HG02623 (cell line): Measurements from ENCODE around the gene KRTAP5-9.
"Not testable (repeated sequence)": the region's sequence is repeated elsewhere in the genome, so short reads cannot be mapped to it uniquely, and the experiment has no call there.

Experiments
- ATAC-seq: cut with Tn5 transposase; IDR thresholded peaks from one replicate; pipeline ENCODE4 v1.9.1; 2021; ENCODE audit warnings: moderate library complexity; ENCODE audit not compliant: unreplicated experiment

KRTAP5-9 gene, protein sequence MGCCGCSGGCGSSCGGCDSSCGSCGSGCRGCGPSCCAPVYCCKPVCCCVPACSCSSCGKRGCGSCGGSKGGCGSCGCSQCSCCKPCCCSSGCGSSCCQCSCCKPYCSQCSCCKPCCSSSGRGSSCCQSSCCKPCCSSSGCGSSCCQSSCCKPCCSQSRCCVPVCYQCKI

DNA sequence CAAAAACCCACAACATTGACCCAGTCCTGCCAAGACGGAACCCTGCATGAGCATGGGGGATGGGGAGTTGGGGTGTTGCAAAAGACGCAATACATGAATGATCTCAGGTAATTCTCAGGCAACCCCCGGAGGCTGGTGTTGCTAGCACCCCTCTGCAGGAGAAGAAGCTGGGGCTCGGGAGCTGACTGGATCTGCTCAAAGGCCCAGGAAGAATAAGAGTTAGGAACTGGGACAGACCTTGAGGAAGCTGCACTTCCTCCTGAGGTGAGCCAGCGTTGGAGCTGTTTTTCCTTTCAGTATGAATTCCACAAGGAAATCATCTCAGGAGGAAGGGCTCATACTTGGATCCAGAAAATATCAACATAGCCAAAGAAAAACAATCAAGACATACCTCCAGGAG is at the start of gene KRTAP5-9:
Gene KRTAP5-9, plus strand, starts transcription at position 301 of the 400 bp plus-strand sequence. CDS start 238 bp downstream, outside the sequence.
- no peak for ATAC-seq

DNA sequence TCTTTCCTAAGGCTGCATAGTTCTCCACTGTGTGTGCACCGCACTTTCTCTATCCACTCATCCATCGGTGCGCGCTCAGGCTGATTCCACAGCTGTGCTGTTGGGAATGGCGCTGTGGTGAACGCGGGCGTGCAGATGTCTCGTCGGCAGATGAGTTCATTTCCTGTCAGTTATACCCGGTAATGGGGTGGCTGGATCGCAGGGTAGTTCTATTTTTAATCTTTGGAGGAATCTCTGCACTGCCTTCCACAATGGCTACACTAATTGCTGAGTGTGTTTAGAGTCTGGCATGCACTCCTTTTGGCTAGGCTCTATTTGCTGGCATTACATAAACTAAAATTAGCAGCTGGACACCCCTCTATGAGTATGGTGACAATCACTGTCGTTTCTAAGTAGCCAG is 49.1 kb upstream of the KRTAP5-9 start:
- ATAC-seq, result no peak

GRCh38 chr11:71499546-71499945 is 48.7 kb upstream of the KRTAP5-9 start:
- no peak for ATAC-seq

- ATAC-seq, result no peak
Measured at GRCh38 chr11:71500601-71501021, 47.6 kb upstream of the KRTAP5-9 start.

DNA sequence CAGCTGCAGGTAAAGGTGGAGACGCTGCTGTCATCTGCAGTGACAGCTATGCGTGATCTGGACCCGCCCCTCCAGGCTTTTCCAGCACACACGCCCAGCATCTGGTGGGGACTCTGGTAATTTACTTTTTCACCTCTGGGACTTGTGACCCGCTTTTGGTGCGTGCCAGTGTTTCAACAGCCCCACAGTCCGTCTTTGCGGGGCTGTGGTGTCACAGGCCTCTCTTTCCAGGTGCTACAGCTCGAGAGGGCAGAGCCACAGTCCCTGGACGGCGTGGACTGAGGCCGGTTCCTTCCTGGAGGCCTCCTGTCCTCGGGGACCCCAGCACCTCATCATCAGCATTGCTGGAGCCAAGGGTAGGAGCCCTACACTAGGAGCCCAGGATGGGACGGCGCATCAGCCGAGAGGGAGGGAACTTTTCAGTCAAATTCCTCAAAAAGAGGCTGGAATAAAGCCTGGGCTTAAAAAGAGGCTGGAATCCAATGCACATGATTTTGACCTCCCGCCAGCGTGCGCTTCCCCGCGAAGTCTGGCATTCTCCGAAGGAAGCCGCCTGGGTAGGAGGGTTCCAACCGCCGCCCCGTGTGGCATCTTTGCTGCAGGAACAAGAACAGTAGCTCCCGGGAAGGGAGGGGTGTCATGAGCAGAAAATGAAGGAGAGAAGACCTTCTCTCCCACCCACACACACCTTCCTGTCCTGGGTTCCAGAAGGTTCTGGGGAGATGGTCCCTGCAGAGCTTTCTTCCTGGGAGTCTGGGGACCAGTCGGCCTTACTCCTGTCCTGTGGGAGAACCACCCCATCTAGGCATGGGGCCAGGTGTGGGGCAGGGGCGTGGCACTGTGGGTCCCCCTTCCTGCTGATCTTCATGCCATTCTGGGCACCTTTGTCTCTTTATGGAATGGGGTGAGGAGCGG is 46.9 kb upstream of the KRTAP5-9 start:
- no peak for ATAC-seq

GRCh38 chr11:71502026-71502425 is 46.2 kb upstream of the KRTAP5-9 start:
- no peak for ATAC-seq

GRCh38 chr11:71502871-71503435 is 45.3 kb upstream of the KRTAP5-9 start:
- ATAC-seq, result no peak

DNA sequence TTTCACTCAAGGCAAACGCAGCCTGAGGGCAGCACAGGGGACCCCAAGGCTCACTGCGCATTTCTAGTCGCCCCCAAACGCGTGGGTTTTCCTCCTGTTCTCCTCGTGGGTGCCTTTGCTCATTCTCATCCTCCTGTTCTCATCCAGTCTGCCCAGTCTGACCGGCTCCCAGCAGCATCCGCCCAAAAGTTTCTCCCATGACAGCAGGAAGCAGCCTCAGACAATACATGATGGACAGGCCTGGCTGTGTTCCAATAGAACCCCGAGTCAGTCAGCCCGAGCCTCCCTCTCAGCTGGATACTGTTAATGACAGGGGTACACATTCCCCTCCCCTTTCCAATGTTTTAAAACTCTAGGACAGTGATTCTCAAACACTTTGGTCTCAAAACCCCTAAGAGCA is 43.7 kb upstream of the KRTAP5-9 start:
- ATAC-seq, result no peak

DNA sequence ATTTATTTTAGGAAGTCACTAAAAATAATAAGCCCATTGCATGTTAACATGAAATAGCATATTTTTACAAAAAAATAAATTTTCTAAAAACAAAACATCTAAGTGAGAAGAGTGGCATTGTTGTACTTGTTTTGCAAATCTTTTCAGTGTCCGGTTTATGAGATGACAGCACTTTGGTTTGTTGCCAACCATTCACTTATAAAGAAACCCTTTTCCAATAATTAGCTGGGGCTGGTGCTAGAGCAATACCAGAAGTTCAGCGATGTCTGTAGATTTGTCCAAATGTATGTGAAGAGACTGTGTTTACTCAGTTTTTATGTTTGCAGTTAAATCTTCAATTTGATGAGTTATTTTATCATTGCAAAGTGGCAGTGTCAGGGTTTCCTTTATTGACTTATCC is 43.2 kb upstream of the KRTAP5-9 start:
- ATAC-seq, result no peak

GRCh38 chr11:71505781-71506180 is 42.4 kb upstream of the KRTAP5-9 start:
- no peak for ATAC-seq

DNA sequence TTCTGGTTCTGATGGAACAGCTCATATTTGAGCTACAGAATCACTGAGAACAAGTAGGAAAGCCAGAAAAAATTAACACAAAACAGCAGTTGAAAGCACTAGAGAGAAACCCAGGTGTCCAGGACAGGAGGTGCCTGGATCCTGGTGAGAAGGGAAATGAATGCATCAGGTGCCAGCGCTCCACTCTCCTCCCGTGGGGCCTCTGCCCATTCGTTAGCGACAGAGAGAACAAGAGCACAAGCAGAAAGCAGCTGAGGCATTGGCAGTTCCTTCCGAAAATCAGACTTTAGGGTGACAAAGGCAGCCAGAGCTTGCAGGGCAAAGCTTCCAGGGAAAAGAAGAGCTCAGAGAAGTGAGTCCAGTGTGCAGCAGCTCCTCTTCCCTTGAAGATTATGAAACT is 41.1 kb upstream of the KRTAP5-9 start:
- no peak for ATAC-seq

GRCh38 chr11:71518506-71519471 is 29.4 kb upstream of the KRTAP5-9 start:
- ATAC-seq, result no peak

DNA sequence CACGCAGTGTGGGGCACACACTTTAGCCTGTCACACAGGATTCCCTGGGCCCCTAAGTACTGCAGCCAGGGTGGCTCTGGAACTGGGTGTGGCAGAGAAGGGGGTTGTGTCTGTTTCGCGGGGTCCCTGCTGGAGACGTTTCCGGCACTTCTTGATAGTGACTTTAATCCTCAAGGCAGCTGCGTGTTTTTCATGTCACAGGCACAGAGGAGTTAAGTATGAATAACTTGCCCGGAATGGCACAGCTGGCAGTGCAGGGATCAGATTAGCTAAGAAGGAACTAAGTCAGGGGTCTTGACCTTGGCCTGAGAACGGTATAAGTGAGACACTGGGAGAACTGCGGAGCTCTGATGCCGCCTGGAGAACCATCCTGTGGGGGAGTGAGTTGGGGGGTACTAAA is 28.7 kb upstream of the KRTAP5-9 start:
- ATAC-seq, result no peak

GRCh38 chr11:71525188-71525937 is 22.9 kb upstream of the KRTAP5-9 start:
- ATAC-seq, result no peak

GRCh38 chr11:71525938-71526495 is 22.2 kb upstream of the KRTAP5-9 start:
- no peak for ATAC-seq

DNA sequence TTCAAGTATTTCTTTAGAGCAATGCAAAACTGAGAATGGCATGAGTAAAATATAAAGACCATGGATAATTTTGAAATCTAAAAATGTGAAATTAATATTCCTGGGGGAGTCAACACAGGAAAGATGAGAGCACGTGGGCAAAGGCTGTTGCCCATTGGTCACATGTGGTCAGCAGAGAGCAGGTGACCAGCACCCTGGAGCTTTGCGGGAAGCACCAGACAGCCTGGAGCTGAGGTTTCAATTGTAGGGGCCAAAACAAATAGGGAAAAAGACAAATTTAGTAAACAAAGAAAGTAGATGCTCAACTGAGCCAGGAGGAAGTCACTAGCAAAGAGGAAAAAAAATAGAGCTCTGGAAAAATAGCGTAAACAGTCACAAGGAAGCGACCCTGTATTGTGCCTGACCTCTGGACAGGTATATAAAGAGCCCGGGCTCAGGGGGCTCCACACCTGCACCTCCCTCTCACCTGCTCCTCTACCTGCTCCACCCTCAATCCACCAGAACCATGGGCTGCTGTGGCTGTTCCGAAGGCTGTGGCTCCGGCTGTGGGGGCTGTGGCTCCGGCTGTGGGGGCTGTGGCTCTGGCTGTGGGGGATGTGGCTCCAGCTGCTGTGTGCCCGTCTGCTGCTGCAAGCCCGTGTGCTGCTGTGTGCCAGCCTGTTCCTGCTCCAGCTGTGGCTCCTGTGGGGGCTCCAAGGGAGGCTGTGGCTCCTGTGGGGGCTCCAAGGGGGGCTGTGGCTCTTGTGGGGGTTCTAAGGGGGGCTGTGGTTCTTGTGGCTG is 21.2 kb upstream of the KRTAP5-9 start, which contains the start of gene KRTAP5-7:
Gene KRTAP5-7, plus strand, starts transcription at position 472 of the 780 bp plus-strand sequence. Its CDS starts 34 bp downstream, at position 506.
- not testable (repeated sequence) for ATAC-seq

- ATAC-seq, result no peak
Measured at GRCh38 chr11:71527576-71528210, 20.5 kb upstream of the KRTAP5-9 start.

DNA sequence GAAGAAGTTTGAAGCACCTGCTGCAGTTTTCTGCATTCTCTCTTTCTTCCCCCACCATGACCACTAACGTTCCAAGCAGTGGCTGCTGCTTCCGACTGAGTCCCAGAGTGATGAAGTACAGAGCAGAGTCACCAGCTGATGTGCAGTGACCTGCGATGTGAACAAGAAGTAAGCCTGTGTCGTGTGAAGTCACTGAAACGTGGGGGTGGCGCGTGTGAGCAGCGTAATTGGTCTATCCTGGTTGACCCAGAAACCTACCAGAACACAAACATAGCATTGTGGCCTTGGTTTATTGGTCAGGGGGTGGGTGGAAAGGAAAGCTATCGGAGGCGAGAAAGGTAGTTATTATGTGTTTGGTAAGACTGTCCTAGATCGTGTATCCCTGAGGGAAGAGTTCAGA is 17.6 kb upstream of the KRTAP5-9 start:
- ATAC-seq, result no peak
